H1 (cell line): Measurements from ENCODE around the gene NUCB1. TPM values are rescaled to one million over a fixed set of nuclear protein-coding genes. Genes with fewer than 3 reads are reported as not detected.

Experiments used
- CTCF ChIA-PET: fragments of 300-600 bp; sonication (Branson Sonifier 250); formaldehyde crosslinking; loops from one replicate; lab custom pipeline; 2021; ENCODE audit not compliant: partially characterized antibody; lab: Charles Lee
- POLR2A ChIA-PET: fragments of 300-600 bp; sonication (Branson Sonifier 250); formaldehyde crosslinking; loops from one replicate; lab custom pipeline; 2021; ENCODE audit warnings: inconsistent platforms; ENCODE audit not compliant: partially characterized antibody; lab: Charles Lee
- DNase-seq, 2 experiments: peaks; one replicate each; pipeline versions ENCODE4 v3.0.0 to v3.0.0-alpha.2; 2010 to 2022; ENCODE audit warnings: low spot score in 2 of 2, low read depth in 1 of 2, mixed read lengths in 1 of 2
- FAIRE-seq: peaks from 2 replicates; lab custom pipeline; 2011; peaks lifted over from hg19 to GRCh38; lab: Jason Lieb, UNC
- H2AFZ ChIP-seq: 2 replicates; pipeline ENCODE4 v1.8.1; 2012; ENCODE audit warnings: low read length, inconsistent platforms
- H2AK5ac ChIP-seq: 2 replicates; pipeline ENCODE4 v1.6.1; 2013; ENCODE audit warnings: low read depth, low read length
- H2BK120ac ChIP-seq: replicated peaks from 2 replicates; pipeline ENCODE3; 2013; ENCODE audit warnings: low read depth, low read length, inconsistent platforms
- H2BK12ac ChIP-seq: 2 replicates; pipeline ENCODE4 v1.6.1; 2013; ENCODE audit warnings: low read depth, low read length
- H2BK15ac ChIP-seq: 2 replicates; pipeline ENCODE4 v1.6.1; 2013; ENCODE audit warnings: low read length
- H2BK20ac ChIP-seq: 2 replicates; pipeline ENCODE4 v1.6.1; 2013; ENCODE audit warnings: low read length
- H2BK5ac ChIP-seq: 2 replicates; pipeline ENCODE4 v1.6.1; 2013; ENCODE audit warnings: low read depth, low read length
- H3K14ac ChIP-seq: 2 replicates; pipeline ENCODE4 v1.6.1; 2013; ENCODE audit warnings: inconsistent platforms; ENCODE audit not compliant: insufficient read length
- H3K18ac ChIP-seq: 2 replicates; pipeline ENCODE4 v1.6.1; 2013; ENCODE audit warnings: low read length; ENCODE audit errors: extremely low read depth
- H3K23ac ChIP-seq: 2 replicates; pipeline ENCODE4 v1.6.1; 2013; ENCODE audit warnings: inconsistent platforms; ENCODE audit not compliant: insufficient read length
- H3K23me2 ChIP-seq: 2 replicates; pipeline ENCODE4 v1.6.1; 2013; ENCODE audit warnings: low read depth, low read length
- H3K27ac ChIP-seq: 2 replicates; pipeline ENCODE4 v1.6.1; 2011; ENCODE audit warnings: low read depth, low read length, inconsistent platforms
- H3K27me3 ChIP-seq, 4 experiments: replicated peaks in 1 of 4; 1 replicate in 1 of 4; 2 replicates in 3 of 4; pipeline versions ENCODE4 v1.6.1 to v1.8.1; 2011 to 2013; ENCODE audit warnings: low read length in 3 of 4, mild to moderate bottlenecking in 3 of 4, inconsistent platforms in 2 of 4, mixed read lengths in 2 of 4, moderate library complexity in 1 of 4; ENCODE audit not compliant: control insufficient read depth in 3 of 4, insufficient read depth in 3 of 4; ENCODE audit errors: extremely low read depth in 1 of 4
- H3K36me3 ChIP-seq, 4 experiments: 2 replicates each; pipeline versions ENCODE4 v1.6.1 to v1.8.1; 2011 to 2013; ENCODE audit warnings: mild to moderate bottlenecking in 4 of 4, low read length in 3 of 4, moderate library complexity in 2 of 4, control low read depth in 1 of 4, inconsistent platforms in 1 of 4; ENCODE audit not compliant: insufficient read depth in 4 of 4, control insufficient read depth in 2 of 4
- H3K4ac ChIP-seq: replicated peaks from 2 replicates; pipeline ENCODE3; 2013; ENCODE audit warnings: low read length, low read depth, mixed read lengths, inconsistent platforms; ENCODE audit not compliant: insufficient read length
- H3K4me1 ChIP-seq, 4 experiments: replicated peaks in 1 of 4; 1 replicate in 1 of 4; 2 replicates in 3 of 4; pipeline versions ENCODE4 v1.6.1 to v1.8.1; 2011 to 2013; ENCODE audit warnings: low read length in 3 of 4, inconsistent platforms in 2 of 4, mixed read lengths in 1 of 4; ENCODE audit not compliant: insufficient read depth in 4 of 4, control insufficient read depth in 3 of 4
- H3K4me2 ChIP-seq, 2 experiments: 2 replicates each; pipeline versions ENCODE4 v1.6.1 to v1.8.1; 2011 to 2013; ENCODE audit warnings: low read depth in 2 of 2, low read length in 2 of 2, control low read depth in 1 of 2, inconsistent platforms in 1 of 2, mild to moderate bottlenecking in 1 of 2; ENCODE audit not compliant: insufficient read depth in 1 of 2
- H3K4me3 ChIP-seq, 4 experiments: fragments of 200-600, 300-600 bp in 1 of 4; sonication (generic), shearing (Covaris generic), sonication (Bioruptor Twin) in 1 of 4; 2 replicates each; pipeline versions ENCODE4 v1.5.1 to v1.8.1; 2011 to 2016; ENCODE audit warnings: low read length in 4 of 4, low read depth in 3 of 4, control low read depth in 2 of 4, inconsistent platforms in 2 of 4, mild to moderate bottlenecking in 2 of 4, mixed read lengths in 1 of 4, moderate library complexity in 1 of 4; ENCODE audit not compliant: insufficient read depth in 2 of 4; ENCODE audit errors: extremely low read depth in 1 of 4
- H3K56ac ChIP-seq: replicated peaks from 2 replicates; pipeline ENCODE3; 2013; ENCODE audit warnings: low read depth, mild to moderate bottlenecking, mixed read lengths, low read length, inconsistent platforms; ENCODE audit not compliant: insufficient read length
- H3K79me1 ChIP-seq: 2 replicates; pipeline ENCODE4 v1.6.1; 2013; ENCODE audit warnings: low read depth, low read length, control low read depth
- H3K79me2 ChIP-seq, 2 experiments: 2 replicates each; pipeline versions ENCODE4 v1.6.1 to v1.8.1; 2012 to 2013; ENCODE audit warnings: low read length in 2 of 2, mild to moderate bottlenecking in 2 of 2, inconsistent platforms in 1 of 2; ENCODE audit not compliant: insufficient read depth in 2 of 2, control insufficient read depth in 1 of 2
- H3K9ac ChIP-seq, 4 experiments: replicated peaks in 1 of 4; 1 replicate in 1 of 4; 2 replicates in 3 of 4; pipeline versions ENCODE4 v1.6.1 to v1.8.1; 2011 to 2013; ENCODE audit warnings: low read depth in 3 of 4, low read length in 3 of 4, control low read depth in 2 of 4, mild to moderate bottlenecking in 2 of 4, moderate library complexity in 2 of 4, inconsistent platforms in 1 of 4; ENCODE audit errors: extremely low read depth in 1 of 4
- H3K9me3 ChIP-seq, 2 experiments: 2 replicates each; pipeline versions ENCODE4 v1.6.1 to v1.8.1; 2012 to 2013; ENCODE audit warnings: mild to moderate bottlenecking in 2 of 2, moderate library complexity in 2 of 2, control low read depth in 1 of 2, inconsistent platforms in 1 of 2, low read depth in 1 of 2, low read length in 1 of 2, mixed read lengths in 1 of 2; ENCODE audit not compliant: insufficient read depth in 2 of 2
- H4K20me1 ChIP-seq, 2 experiments: replicated peaks in 1 of 2; 2 replicates each; pipeline versions ENCODE3 to v1.8.1; 2011 to 2013; ENCODE audit warnings: inconsistent platforms in 2 of 2, low read length in 2 of 2, mild to moderate bottlenecking in 1 of 2; ENCODE audit not compliant: insufficient read depth in 2 of 2, control insufficient read depth in 1 of 2
- H4K5ac ChIP-seq: 2 replicates; pipeline ENCODE4 v1.6.1; 2013; ENCODE audit warnings: low read length, low read depth, mixed read lengths, inconsistent platforms; ENCODE audit not compliant: insufficient read length
- H4K8ac ChIP-seq: 2 replicates; pipeline ENCODE4 v1.8.0; 2013; ENCODE audit warnings: mild to moderate bottlenecking, moderate library complexity, low read length, inconsistent platforms; ENCODE audit not compliant: insufficient read depth; ENCODE audit errors: extremely low read depth
- H4K91ac ChIP-seq: replicated peaks from 2 replicates; pipeline ENCODE3; 2013; ENCODE audit warnings: low read length, mixed read lengths, inconsistent platforms; ENCODE audit not compliant: insufficient read length
- ATF3 ChIP-seq: IDR thresholded peaks from 2 replicates; pipeline ENCODE4 v1.6.1; 2011; ENCODE audit warnings: low read depth, mild to moderate bottlenecking, low read length; ENCODE audit not compliant: insufficient read depth
- CREB1 ChIP-seq: IDR thresholded peaks from 2 replicates; pipeline ENCODE4 v1.6.1; 2012; ENCODE audit warnings: inconsistent platforms
- CTBP2 ChIP-seq: IDR thresholded peaks from 2 replicates; pipeline ENCODE4 v1.7.0; 2011; ENCODE audit warnings: borderline replicate concordance, mild to moderate bottlenecking, moderate library complexity, mixed read lengths, low read length; ENCODE audit not compliant: insufficient read depth, insufficient read length
- MAX ChIP-seq: IDR thresholded peaks from 2 replicates; pipeline ENCODE4 v1.6.1; 2012; ENCODE audit warnings: inconsistent platforms
- RBBP5 ChIP-seq: IDR thresholded peaks from 2 replicates; pipeline ENCODE4 v1.7.1; 2012; ENCODE audit warnings: low read depth, mild to moderate bottlenecking, inconsistent platforms, low read length, moderate library complexity, borderline replicate concordance
- RNF2 ChIP-seq: fragments of 200-900, 300-1000 bp; sonication (generic); IDR thresholded peaks from 2 replicates; pipeline ENCODE4 v1.7.1; 2016; ENCODE audit warnings: borderline replicate concordance, low read depth, mild to moderate bottlenecking, antibody characterized with exemption, low read length; ENCODE audit not compliant: poor library complexity, severe bottlenecking; ENCODE audit errors: missing control alignments
- SIX5 ChIP-seq: IDR thresholded peaks from 2 replicates; pipeline ENCODE4 v1.6.1; 2011; ENCODE audit warnings: mild to moderate bottlenecking, low read depth, low read length
- WGBS, 2 experiments: shearing (Covaris generic) in 1 of 2; methylation state at CpG; one replicate each; pipeline versions ENCODE4 v1.1.6 to v1.1.7; 2013 to 2015; ENCODE audit warnings: low lambda C conversion rate in 2 of 2, mixed read lengths in 2 of 2, inconsistent platforms in 1 of 2, low coverage in 1 of 2, missing lambda C conversion rate in 1 of 2; ENCODE audit not compliant: insufficient replicate concordance in 2 of 2, insufficient coverage in 1 of 2, insufficient read length in 1 of 2; ENCODE audit errors: extremely low coverage in 1 of 2, missing lambda C conversion rate in 1 of 2; 5-methylcytosine and 5-hydroxymethylcytosine counted together
- polyA plus RNA-seq, 7 experiments: library from polyadenylated mRNA; depleted of rRNA in 3 of 7; stranded (reverse) in 5 of 7; unstranded in 2 of 7; fragments of >200 nt in 5 of 7; fragments of 200-250 nt in 2 of 7; gene quantifications; 1 replicate in 5 of 7; 2 replicates in 1 of 7; 4 replicates in 1 of 7; pipeline versions ENCODE4 v1.2.1 to v1.2.3, GENCODE V29; 2011 to 2013; ENCODE audit warnings: missing spikeins in 2 of 7, mixed read lengths in 2 of 7
- total RNA-seq: library from RNA; stranded (reverse); fragmentation: NEBNext Ultra II Directional; extraction: Animal tissue kit (Norgen Biotek cat#: 25700); gene quantifications from 2 replicates; pipeline ENCODE4 v1.2.1, GENCODE V29; 2021

NUCB1 gene
- total and polyA plus RNA-seq, 2 of the 8 experiments (the other 6 are each of a cell fraction or from before 2014, with no cell fraction given), result 111 to 121 TPM

- Histone ChIP-seq H3K56ac (no peak overlapping the region), H3K4me1 (no peaks in the 10 kb centered on the region), H3K4me3 (no peak overlapping the region), H3K27me3 (no peaks in the 10 kb centered on the region), H3K4me2 (no peak overlapping the region), H3K36me3 (peaks cover 2 to 49% (median 18%) of the 10 kb centered on the region in 4 experiments; a peak in 7 of 8 replicates), H2BK15ac (no peak overlapping the region), H3K79me2 (no peaks in the 10 kb centered on the region), H2BK5ac (0 out of 2 replicates have a peak overlapping the region, but pooled peaks have one; percentile 30), H2AFZ (no peak overlapping the region), H2BK12ac (no peak overlapping the region), H2BK120ac (no peak overlapping the region), H3K27ac (no peak overlapping the region), H3K4ac (no peak overlapping the region), H4K8ac (0 out of 2 replicates have a peak overlapping the region, but pooled peaks have one; percentile 19), H3K9ac (no peak overlapping the region), H3K14ac (no peak overlapping the region), H3K23ac (no peak overlapping the region), H2AK5ac (no peak overlapping the region), H3K18ac (no peak overlapping the region), H2BK20ac (no peak overlapping the region), H3K23me2 (no peaks in the 10 kb centered on the region; the same call in 1 of the 2 replicates), H4K20me1 (peaks cover 0 to 7% of the 10 kb centered on the region in 2 experiments), H4K91ac (no peak overlapping the region), H3K79me1 (no peaks in the 10 kb centered on the region), H3K9me3 (no peaks in the 10 kb centered on the region), H4K5ac (no peak overlapping the region)
- WGBS, 2 experiments, result 82% methylated on average over 18 of the region's 18 CpGs; no CpG with 5 or more reads in 1 of the 2 experiments
- POLR2A ChIA-PET, result interaction anchor here (0.6 to 2.3 kb wide), 7 partner anchors 19 to 267 kb away, joined by 3 to 16 read pairs (median 3); partner anchors contain the start of genes NUCB1 and PPP1R15A
- peak; percentile 47 to 79 for DNase-seq
- FAIRE-seq, result peak; percentile 66
- CTCF ChIA-PET, result interaction anchor here (0.7 to 1.6 kb wide), 8 partner anchors 12 to 76 kb away, joined by 3 to 7 read pairs (median 3); partner anchors contain the start of genes DHDH, NUCB1 and RUVBL2
- TF ChIP-seq RNF2 (no peak), MAX (no peak), RBBP5 (no peak), SIX5 (peak; percentile 98), ATF3 (peak; percentile 55), CTBP2 (no peak), CREB1 (peak; percentile 16; the same call in 1 of the 2 replicates)
Measured at GRCh38 chr19:48918801-48919247, 18.7 kb downstream of the NUCB1 start.
